Memory B cell (primary cell): ENCODE measurements around the gene CRIM1.

Experiments used
- ATAC-seq: fragments of 150-1000 bp; cut with Tn5 transposase; 2 replicates; pipeline ENCODE4 v1.10.0; 2021; ENCODE audit warnings: low read depth, mild to moderate bottlenecking, moderate library complexity
- DNase-seq, 2 donors: peaks; one replicate each; pipeline ENCODE4 v3.0.0; 2022; ENCODE audit warnings: low spot score in 2 of 2
- H3K27ac Mint-ChIP-seq: one replicate; pipeline ENCODE4 v1.8.0; 2022; ENCODE audit warnings: mild to moderate bottlenecking, moderate library complexity, mixed read lengths
- H3K27me3 Mint-ChIP-seq: one replicate; pipeline ENCODE4 v1.8.0; 2022; ENCODE audit warnings: mixed read lengths
- H3K36me3 Mint-ChIP-seq: one replicate; pipeline ENCODE4 v1.8.0; 2022; ENCODE audit warnings: mild to moderate bottlenecking, mixed read lengths
- H3K4me1 Mint-ChIP-seq: one replicate; pipeline ENCODE4 v1.8.0; 2022; ENCODE audit warnings: mixed read lengths
- H3K4me3 Mint-ChIP-seq: one replicate; pipeline ENCODE4 v1.8.0; 2022; ENCODE audit warnings: mild to moderate bottlenecking, moderate library complexity, mixed read lengths
- H3K9me3 Mint-ChIP-seq: one replicate; pipeline ENCODE4 v1.8.0; 2022; ENCODE audit warnings: mixed read lengths

Gene CRIM1

GRCh38 chr2:36568516-36569246, 213.1 kb downstream of the CRIM1 start:
- H3K27me3 Mint-ChIP-seq, result no peaks in the 10 kb centered on the region
- no peak overlapping the region for H3K4me3 Mint-ChIP-seq
- H3K36me3 Mint-ChIP-seq, result peaks cover 35% of the 10 kb centered on the region
- no peak for DNase-seq
- no peaks in the 10 kb centered on the region for H3K4me1 Mint-ChIP-seq
- no peak overlapping the region for H3K27ac Mint-ChIP-seq
- no peaks in the 10 kb centered on the region for H3K9me3 Mint-ChIP-seq
- ATAC-seq, result no peak

DNA sequence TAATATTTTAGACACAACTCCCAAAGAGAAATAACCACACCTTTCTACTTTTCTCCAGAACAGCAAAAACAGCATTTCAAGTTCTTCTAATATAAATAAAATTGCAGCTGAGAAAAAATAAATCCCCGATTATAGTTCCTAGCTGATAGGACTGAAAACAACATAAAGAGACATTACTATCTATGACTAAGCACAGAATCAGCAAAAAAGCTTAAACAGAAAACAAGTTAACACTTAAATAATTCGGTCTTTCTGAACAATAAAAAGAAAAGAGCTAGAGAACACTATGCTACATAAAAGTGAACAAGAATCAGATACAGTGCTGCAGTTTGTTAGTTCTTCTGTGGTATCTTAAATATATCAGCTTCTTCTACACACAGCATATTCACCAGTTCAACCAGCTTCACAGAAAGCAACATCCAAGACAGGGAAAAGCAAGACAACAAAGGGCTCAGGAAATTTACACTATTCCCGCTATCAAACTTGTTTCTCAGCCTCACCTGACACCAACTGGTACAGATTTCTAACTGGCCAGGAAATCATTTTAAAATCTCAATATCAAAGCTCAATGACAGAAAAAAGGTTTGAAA, 213.8 kb downstream of the CRIM1 start:
- Mint-ChIP-seq H3K36me3 (peaks cover 36% of the 10 kb centered on the region), H3K9me3 (no peaks in the 10 kb centered on the region), H3K27ac (no peak overlapping the region), H3K27me3 (no peaks in the 10 kb centered on the region), H3K4me1 (no peaks in the 10 kb centered on the region), H3K4me3 (no peak overlapping the region)
- ATAC-seq, result no peak
- DNase-seq, result no peak

DNA sequence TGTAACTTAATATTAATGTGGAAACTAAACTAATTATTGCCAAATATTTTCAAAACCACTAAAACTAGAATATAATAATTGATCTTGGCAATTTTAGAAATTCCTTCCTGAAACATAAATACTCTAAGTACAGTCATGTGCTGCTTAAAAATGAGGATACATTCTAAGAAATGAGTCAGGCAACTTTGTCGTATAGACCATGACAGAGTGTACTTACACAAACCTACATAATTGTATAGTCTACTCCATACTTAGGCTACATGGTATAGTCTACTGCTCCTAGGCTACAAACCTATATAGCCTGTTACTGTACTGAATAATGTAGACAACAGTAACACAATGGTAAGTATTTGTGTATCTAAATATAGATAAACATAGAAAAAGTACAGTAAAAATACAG, 214.8 kb downstream of the CRIM1 start:
- no peaks in the 10 kb centered on the region for H3K4me1 Mint-ChIP-seq

DNA sequence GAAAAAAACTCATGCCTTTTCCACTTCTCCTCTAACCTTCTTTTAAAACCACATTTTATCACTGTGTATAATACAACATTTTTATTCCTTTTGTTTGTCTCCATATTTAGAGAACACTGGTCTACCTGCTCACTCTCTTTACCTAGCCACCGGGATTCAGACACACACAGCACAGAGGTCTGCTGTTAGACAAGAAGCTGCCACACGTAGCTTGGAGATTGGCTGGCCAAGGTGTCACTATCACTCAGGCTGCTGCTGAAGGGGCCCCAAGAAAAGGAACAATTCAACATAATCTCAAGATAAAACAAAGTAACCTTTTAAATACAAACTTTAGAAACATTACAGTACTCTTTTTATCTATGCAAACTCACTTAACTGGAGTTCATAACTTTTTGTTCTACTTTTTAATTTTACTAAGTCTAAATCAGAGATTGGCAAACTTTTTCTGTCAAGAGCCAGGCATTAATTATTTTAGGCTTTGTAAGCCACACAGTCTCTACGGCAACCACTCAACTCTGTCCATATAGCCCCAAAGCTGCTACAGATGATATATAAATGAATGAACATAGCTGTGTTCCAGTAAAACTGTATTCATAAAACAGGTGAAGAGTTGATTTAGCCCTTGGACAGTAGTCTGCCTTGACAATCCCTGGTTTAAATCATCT, 216.6 kb downstream of the CRIM1 start:
- no peak overlapping the region for H3K27ac Mint-ChIP-seq
- no peak overlapping the region for H3K4me3 Mint-ChIP-seq
- H3K4me1 Mint-ChIP-seq, result no peaks in the 10 kb centered on the region
- H3K9me3 Mint-ChIP-seq, result no peaks in the 10 kb centered on the region
- H3K27me3 Mint-ChIP-seq, result no peaks in the 10 kb centered on the region
- no peak for ATAC-seq
- H3K36me3 Mint-ChIP-seq, result peaks cover 27% of the 10 kb centered on the region
- no peak for DNase-seq

More for the DNA sequence above, 214.8 kb downstream of the CRIM1 start:
- ATAC-seq (no peak), DNase-seq (no peak)
- no peak overlapping the region for H3K4me3 Mint-ChIP-seq
- H3K27ac Mint-ChIP-seq, result no peak overlapping the region
- peaks cover 37% of the 10 kb centered on the region for H3K36me3 Mint-ChIP-seq
- no peaks in the 10 kb centered on the region for H3K27me3 Mint-ChIP-seq
- no peaks in the 10 kb centered on the region for H3K9me3 Mint-ChIP-seq

DNA sequence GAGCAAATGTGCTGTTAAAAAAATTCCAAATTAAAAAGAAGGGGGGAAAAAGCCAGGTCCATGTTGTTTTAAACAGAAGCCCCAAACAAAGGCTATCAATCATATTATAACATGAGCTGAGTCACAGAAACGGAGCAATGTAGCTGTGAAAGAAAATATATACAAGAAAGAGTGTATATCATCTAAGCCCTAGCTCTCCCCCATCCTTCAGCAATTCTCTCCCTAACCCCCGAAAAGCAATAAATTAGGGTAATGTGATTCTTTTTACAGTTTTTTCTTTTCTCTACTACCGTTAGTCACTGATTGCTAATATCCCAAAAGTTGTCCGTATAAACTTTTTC, 217.1 kb downstream of the CRIM1 start:
- DNase-seq, result no peak

DNA sequence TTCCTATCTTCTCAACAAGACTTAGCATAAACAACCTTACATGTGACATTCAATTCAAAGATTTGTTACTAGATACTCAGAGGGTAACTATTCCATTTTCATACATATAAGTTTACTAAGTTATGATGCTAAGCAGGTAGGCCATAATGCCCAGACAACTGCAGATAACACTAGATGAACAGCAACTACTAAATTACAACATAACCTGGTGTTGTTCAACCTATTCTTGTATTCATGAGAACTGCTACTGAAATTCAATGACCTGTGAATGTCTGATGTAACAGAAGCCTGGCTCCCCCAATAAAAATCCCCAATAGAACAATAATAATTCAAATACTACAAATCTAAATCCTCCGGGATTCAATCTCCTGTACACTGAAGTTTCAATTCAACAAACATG, 217.6 kb downstream of the CRIM1 start:
- DNase-seq (no peak), ATAC-seq (no peak)
- Mint-ChIP-seq H3K27me3 (no peaks in the 10 kb centered on the region), H3K9me3 (no peaks in the 10 kb centered on the region), H3K4me3 (no peak overlapping the region), H3K4me1 (no peaks in the 10 kb centered on the region), H3K36me3 (peaks cover 30% of the 10 kb centered on the region), H3K27ac (no peak overlapping the region)

More for the DNA sequence above, 217.1 kb downstream of the CRIM1 start:
- Mint-ChIP-seq H3K9me3 (no peaks in the 10 kb centered on the region), H3K36me3 (peaks cover 28% of the 10 kb centered on the region), H3K4me1 (no peaks in the 10 kb centered on the region), H3K27me3 (no peaks in the 10 kb centered on the region), H3K27ac (no peak overlapping the region), H3K4me3 (no peak overlapping the region)
- ATAC-seq, result no peak

DNA sequence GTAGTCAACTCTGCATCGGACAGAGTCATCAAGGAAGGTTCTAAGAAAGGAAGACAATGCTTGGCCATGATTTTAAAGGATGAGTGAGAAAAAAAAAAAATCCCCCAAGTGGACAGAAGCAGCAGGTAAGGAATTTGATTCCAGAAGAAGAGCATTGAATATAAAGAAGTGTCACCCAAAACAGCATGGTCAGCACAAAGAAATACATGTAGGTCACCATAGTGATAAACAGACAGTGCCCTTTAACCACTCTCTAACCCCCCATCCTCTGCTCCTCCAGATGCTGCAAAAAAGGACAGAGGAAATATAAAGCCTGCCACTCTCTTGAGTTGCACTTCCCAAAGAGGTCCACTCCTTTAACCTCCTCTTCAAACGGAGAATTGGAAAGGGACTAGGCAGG, 219.0 kb downstream of the CRIM1 start:
- Mint-ChIP-seq H3K27ac (no peak overlapping the region), H3K4me3 (no peak overlapping the region), H3K36me3 (peaks cover 41% of the 10 kb centered on the region), H3K4me1 (no peaks in the 10 kb centered on the region), H3K27me3 (no peaks in the 10 kb centered on the region), H3K9me3 (no peaks in the 10 kb centered on the region)
- DNase-seq (no peak), ATAC-seq (no peak)

DNA sequence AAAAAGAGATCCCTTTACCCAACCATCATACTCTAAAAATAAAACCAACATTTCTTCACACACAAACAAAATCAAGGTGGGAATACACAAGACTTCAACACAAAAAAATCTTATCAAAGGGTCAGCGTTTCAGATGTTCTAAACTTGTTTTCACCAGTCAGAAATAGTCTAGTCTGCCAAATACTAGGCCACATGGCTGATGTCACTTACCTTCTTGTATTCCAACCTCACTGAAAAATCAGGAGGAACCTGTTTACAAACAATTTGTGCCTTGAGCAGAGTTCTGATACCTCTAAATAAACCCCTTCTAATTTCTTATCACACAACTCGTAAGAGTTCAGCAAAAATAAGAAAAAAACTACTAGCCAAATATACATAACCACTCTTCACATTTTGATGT, 222.3 kb downstream of the CRIM1 start:
- ATAC-seq (no peak), DNase-seq (no peak)
- Mint-ChIP-seq H3K4me3 (no peak overlapping the region), H3K9me3 (no peaks in the 10 kb centered on the region), H3K27ac (no peak overlapping the region), H3K27me3 (no peaks in the 10 kb centered on the region), H3K36me3 (peaks cover 58% of the 10 kb centered on the region), H3K4me1 (no peaks in the 10 kb centered on the region)

- DNase-seq (no peak), ATAC-seq (no peak)
- Mint-ChIP-seq H3K27ac (no peak overlapping the region), H3K4me1 (no peaks in the 10 kb centered on the region), H3K36me3 (peaks cover 60% of the 10 kb centered on the region), H3K9me3 (no peaks in the 10 kb centered on the region), H3K27me3 (no peaks in the 10 kb centered on the region), H3K4me3 (no peak overlapping the region)
Observed at GRCh38 chr2:36578343-36579296, 223.0 kb downstream of the CRIM1 start.

- Mint-ChIP-seq H3K9me3 (no peaks in the 10 kb centered on the region), H3K4me3 (no peak overlapping the region), H3K27ac (no peak overlapping the region), H3K36me3 (peaks cover 61% of the 10 kb centered on the region), H3K4me1 (no peaks in the 10 kb centered on the region), H3K27me3 (no peaks in the 10 kb centered on the region)
- ATAC-seq (no peak), DNase-seq (no peak)
Observed at GRCh38 chr2:36579297-36579664, 223.7 kb downstream of the CRIM1 start.

DNA sequence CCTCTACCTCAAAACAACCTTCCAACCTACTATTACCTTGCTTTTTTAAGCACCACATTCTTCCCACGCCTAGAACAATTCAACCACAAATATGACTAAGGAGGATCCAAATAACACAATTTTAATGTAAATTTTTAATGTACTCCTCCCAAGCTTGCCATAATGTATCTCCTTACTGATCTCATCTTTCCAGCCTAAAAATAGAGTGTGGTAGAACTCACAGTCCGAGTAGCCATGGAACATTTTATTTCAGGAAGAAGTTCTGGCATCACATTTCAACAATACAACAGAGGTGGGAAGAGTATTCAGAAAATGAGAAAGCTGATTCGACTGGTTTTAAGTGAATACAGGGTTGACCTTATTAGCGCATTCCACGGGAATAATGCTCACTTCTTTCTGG, 227.0 kb downstream of the CRIM1 start:
- no peak overlapping the region for H3K27ac Mint-ChIP-seq
- no peaks in the 10 kb centered on the region for H3K4me1 Mint-ChIP-seq
- ATAC-seq (no peak), DNase-seq (no peak)
- H3K27me3 Mint-ChIP-seq, result no peaks in the 10 kb centered on the region
- no peak overlapping the region for H3K4me3 Mint-ChIP-seq
- no peaks in the 10 kb centered on the region for H3K9me3 Mint-ChIP-seq
- H3K36me3 Mint-ChIP-seq, result peaks cover 64% of the 10 kb centered on the region

- peaks cover 63% of the 10 kb centered on the region for H3K36me3 Mint-ChIP-seq
- no peaks in the 10 kb centered on the region for H3K27me3 Mint-ChIP-seq
Observed at GRCh38 chr2:36582951-36583350, 227.4 kb downstream of the CRIM1 start.

DNA sequence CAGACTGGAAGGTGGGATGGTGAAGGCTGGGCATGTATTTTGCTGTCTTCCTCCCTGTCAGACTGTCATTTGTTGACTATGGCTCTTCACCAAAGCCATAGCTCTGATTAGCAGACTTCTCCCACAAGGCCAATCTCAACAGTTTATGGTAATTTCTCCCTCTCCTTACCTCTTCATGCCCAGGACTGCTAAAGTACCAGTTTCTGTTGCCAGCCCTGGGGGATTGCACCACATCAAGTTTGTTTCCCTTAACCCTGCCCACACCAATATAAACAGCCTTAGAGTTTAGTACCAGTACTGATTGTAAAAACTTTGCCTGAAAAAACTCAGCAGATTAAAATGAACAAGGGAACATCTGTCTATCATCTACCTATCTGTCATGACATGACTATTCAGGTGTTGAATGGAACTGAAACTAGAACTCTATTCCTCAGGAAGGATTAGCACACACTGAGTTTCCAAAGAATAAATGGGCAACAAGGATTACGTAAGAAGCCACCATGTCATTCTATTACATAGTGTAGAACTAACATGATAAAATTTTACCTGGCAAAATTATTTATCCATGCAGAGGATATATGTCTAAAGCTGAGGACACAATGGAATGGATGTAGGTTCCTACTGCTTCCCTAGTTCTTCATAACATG, 228.7 kb downstream of the CRIM1 start:
- no peak overlapping the region for H3K27ac Mint-ChIP-seq
- peaks cover 51% of the 10 kb centered on the region for H3K36me3 Mint-ChIP-seq

More at GRCh38 chr2:36582951-36583350, 227.4 kb downstream of the CRIM1 start:
- DNase-seq, result no peak
- Mint-ChIP-seq H3K4me3 (no peak overlapping the region), H3K4me1 (no peaks in the 10 kb centered on the region), H3K27ac (no peak overlapping the region), H3K9me3 (no peaks in the 10 kb centered on the region)
- no peak for ATAC-seq

More for the DNA sequence above, 228.7 kb downstream of the CRIM1 start:
- Mint-ChIP-seq H3K4me3 (no peak overlapping the region), H3K4me1 (no peaks in the 10 kb centered on the region), H3K27me3 (no peaks in the 10 kb centered on the region), H3K9me3 (no peaks in the 10 kb centered on the region)
- DNase-seq (no peak), ATAC-seq (no peak)
